ENCODE data around the gene MC1R.
"Not testable (repeated sequence)": the region's sequence is repeated elsewhere in the genome, so short reads cannot be mapped to it uniquely, and the experiment has no call there.

MC1R gene

DNA sequence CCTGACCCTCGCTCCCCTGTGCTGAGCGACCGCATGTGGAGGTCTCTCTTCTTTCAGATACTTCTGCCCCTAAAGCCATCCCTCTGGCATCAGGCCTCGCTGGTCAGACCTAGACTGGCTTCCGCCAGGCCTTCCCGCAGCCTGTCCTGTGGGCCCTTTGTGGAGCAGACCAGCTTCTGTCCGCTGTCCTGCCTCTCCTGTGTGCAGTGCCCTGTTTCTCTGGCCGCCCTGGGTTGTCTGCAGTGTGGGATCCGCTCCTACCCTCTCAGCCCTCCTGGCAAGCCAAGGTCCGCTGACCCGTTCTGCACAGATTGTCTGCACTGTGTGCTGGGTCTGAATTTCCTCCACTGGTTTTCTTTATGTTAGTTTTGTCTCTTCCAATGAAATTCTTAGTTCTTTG is 21.5 kb upstream of the MC1R start:
- DNase-seq = no peak

DNA sequence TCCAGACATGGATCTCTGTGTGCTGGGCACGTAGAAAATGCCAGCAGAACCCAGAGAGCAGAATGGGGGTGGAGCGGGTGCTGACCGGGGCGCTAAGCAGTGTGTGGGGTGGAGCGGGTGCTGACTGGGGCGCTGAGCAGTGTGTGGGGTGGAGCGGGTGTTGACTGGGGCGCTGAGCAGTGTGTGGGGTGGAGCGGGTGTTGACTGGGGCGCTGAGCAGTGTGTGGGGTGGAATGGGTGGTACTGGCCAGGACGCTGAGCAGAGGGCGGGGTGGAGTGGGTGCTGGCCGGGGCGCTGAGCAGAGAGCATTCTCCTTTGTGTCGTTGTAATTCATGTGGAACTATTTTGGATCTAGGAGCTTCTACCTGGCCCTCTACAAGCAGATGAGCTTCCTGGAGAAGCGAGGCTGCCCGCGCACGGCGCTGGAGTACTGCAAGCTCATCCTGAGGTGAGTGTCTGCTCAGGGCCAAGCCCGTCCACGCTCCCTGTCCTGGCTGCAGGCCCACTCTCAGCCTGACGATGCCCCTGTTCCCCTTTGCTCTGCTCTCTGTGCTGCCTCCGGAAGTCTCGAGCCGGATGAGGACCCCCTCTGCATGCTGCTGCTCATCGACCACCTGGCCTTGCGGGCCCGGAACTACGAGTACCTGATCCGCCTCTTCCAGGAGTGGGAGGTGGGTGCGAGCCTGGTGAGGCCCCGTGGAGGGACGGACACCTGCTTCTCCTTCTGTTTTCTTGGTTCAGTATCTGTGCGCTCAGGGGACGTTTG is 20.3 kb upstream of the MC1R start:
- no peak for DNase-seq

DNA sequence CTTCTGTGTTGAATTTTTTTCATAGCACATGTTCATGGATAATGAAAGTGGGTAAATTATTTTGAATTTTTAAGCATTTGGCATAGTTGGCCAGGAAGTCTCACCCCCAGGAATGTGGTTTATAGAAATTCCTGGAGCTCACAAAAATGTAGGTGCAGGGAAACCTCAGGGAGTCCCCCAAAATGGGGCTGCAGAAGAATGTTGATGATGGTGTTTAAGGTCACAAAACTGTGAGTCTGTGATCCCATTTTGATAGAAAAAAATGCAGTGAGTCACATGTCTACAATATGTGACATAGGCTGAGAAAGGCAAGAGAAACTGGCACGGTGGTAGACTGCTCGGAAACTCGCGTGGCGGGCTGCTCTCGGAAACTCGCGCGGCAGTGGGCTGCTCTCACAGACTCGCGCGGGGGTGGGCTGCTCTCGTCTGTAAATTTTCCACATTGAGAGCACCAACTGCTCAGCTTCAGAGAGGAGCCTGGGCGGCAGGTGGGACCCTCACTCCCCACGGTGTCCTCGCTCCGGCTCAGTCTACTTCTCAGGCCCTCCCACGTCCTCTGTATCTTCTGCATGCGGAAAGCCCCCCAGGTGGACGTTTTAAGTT is 18.7 kb upstream of the MC1R start:
- DNase-seq = no peak

DNA sequence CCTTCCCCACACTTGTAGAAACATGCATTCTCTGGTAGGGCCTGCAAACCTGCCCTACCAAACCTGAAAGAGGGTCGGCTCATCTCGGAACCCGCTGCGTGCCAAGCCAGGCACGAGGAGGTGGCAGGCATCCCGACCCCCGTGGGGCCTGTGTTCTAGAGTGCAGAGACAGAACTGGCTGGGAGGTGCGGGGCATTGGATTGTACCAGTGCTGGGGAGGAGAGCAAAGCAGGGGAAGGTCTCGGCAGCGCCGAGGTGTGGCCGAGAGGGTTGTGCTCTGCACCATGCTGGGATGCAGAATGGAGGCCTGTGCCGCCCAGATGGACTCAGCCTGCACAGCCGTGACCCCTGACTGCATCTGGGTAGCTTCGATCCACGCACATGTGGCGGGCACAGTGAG is 17.8 kb upstream of the MC1R start:
- no peak for DNase-seq

DNA sequence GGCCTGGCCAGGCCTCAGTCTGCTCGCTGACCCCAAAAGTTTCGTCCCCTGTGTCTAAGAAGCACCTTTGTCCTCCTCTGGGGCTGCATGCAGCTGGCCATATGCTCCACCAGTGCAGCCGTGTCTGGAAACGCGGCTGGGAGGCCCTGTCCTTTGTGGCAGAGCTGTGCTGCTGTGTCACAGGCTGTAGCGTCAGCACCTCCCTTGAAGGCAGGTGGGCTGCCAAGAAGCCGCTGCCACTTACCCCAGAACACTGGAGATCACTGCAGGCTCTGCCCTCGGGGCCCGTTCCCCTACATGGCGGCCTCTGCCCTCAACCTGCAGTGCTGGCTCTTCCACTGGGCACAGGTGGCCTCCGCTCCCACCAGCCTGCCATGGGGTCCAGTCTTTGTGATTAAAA is 15.7 kb upstream of the MC1R start:
- DNase-seq = no peak

DNA sequence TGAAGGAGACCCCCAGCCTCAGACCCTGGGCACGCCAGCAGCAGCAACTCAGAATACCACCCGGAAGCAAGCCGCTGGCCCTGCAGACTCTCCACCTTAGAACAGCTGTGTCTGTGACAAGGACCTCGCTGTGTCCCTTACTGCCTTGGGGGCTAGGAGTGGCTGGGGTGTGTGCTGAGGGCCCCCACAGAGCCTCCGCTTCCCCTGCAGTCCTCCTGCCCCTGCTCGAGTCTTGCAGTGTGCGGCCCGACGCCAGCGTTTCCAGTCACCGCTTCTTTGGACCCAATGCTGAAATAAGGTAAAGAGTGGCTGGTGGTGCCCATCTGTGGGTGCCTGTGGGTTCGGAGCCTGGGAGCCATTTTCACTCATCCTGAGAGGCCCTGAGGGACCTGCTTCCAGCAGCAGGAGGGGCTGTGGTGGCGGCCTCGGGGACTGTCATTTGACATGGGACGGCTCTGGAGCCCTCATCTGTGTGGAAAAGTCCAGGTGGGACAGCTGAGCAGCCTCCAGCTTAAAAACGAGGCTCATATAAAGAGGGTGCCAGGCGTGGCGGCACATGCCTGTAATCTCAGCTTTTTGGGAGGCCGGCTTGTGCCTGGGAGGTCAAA is 14.7 kb upstream of the MC1R start:
- no peak for DNase-seq

DNA sequence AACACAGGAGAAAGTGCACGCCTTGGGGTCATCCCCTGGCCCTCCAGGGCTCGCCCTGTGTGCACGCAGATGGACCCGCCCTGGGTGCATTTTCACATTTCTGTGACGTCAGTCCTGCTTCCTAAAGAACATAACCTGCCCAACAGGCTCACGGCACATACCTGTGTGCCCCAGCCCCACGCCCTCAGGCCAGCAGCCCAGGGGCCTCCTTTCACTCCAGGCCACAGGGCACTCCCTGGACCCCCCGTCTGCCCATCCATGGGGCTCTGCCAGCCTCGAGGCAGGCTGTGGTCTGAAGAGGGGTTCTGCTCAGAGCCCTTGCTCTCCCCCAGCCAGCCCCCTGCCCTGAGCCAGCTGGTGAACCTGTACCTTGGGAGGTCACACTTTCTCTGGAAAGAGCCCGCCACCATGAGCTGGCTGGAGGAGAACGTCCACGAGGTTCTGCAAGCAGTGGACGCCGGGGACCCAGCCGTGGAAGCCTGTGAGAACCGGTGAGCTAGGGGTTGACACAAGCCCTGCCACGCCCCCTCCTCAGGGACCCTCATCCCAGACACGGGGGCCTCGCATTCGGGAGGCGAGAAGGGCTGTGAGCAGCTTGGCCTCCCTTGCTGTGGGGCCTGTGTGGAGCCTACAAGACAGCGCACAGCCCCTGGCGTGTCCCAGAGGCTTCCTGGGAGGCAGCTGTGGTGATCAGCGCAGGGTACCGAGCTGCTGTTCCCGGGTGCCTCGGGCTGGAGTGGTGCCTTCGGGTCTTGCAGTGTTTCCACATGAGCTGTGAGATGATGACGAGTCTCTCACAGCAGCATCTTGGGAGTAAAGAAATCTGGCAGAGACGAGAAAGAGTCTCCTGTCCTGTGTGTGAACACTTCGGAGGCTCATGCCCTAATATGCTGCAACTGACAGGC is 13.8 kb upstream of the MC1R start:
- DNase-seq = no peak

DNA sequence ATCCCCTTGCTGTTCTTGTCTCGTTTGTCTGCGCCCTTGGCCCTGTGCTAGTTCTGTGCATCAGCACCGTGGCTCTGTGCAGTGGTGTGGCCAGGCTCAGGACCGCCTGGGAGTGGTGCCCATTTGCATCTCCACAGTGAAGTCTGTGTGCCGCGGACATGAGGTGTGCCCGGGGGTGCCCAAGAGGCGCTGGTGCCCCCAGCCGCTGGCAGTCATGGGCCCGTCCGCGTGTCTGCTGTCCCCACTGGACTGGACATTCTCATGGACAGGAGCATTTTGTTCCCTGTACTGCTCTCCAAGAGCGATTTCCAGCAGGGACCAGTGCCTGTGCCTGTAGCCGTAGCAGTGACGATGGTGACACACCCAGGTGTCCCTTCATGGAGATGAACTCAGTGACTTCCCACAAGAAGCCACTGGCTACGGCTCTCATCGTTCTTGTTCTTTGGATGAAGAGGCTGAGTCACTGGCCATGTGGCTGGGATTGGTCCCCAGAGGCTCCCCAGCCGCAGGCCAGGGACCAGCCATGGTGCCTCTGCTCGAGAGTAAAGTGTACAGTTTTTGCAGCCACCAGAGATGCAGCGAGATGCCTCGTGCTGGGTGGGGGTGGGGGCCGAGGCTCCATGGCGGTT is 13.0 kb upstream of the MC1R start:
- DNase-seq = no peak

DNA sequence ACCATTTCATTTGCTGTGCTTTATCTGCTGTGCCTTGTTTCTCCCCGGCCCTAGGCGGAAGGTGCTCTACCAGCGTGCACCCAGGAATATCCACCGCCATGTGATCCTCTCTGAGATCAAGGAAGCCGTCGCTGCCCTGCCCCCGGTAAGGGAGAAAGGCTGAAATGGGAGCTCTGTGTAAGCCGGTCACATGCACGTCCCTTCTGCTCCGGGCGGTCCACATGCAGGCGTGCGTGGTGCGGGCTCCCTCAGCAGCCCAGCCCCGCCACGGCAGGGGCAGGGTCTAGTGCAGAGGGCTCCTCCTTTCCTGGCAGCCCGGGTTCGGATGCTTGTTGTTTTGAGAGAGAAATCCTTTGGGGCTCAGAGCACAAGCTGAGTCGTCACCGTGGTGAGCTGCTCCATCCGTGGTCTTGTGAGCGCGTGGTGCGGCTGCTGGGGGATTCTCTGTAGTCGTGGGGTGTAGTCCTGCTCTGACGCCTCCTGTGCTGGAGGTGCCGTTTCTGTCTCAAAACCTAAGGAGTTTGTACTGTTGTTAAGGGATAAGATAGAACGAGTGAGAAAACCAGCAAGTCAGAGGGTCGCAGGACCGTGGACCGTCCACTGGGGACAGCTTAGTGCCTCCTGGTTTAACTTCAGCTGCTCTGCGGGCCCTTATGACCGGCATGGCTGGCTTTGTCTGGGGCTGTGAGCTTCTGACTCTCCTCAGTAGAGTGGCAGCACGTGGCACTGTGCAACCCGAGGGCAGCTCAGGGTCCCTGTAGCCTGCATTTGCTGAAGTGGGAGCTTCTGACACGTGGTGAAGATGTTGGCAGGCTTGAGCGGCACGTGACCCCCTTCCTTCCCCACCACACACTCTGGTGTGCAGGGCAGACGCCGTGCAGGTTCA is 12.3 kb upstream of the MC1R start:
- no peak for DNase-seq

DNA sequence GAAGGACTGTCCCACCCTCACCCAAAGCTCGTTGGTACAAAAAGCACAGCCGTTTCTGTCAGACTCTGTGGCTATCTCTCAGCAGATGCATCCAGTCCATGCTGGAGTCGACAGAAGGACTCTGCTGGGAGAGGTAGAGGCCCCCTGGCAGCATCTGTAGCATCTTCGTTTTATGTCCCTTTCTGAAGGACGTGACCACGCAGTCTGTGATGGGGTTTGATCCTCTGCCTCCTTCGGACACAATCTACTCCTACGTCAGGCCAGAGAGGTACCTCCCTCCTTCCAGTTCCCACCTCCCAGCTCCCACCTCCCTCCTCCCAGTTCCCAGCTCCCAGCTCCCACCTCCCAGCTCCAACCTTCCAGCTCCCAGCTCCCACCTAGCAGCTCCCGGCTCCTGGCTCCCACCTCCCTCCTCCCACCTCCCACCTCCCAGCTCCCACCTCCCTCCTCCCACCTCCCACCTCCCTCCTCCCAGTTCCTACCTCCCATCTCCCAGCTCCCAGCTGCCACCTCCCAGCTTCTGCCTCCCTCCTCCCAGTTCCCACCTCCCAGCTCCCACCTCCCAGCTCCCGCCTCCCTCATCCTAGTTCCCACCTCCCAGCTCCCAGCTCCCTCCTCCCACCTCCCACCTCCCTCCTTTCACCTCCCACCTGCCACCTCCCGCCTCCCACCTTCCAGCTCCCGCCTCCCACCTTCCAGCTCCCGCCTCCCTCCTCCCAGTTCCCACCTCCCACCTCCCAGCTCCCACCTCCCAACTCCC is 11.4 kb upstream of the MC1R start:
- DNase-seq = no peak

DNA sequence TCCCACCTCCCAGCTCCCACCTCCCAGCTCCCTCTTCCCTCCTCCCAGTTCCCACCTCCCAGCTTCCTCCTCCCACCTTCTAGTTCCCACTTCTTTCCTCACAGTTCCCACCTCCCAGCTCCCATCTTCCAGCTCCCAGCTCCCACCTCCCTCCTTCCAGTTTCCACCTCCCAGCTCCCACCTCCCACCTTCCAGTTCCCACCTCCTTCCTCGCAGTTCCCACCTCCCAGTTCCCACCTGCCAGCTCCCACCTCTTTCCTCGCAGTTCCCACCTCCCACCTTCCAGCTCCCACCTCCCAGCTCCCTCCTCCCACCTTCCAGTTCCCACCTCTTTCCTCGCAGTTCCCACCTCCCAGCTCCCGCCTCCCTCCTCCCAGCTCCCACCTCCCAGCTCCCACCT is 10.4 kb upstream of the MC1R start:
- no peak for DNase-seq

DNA sequence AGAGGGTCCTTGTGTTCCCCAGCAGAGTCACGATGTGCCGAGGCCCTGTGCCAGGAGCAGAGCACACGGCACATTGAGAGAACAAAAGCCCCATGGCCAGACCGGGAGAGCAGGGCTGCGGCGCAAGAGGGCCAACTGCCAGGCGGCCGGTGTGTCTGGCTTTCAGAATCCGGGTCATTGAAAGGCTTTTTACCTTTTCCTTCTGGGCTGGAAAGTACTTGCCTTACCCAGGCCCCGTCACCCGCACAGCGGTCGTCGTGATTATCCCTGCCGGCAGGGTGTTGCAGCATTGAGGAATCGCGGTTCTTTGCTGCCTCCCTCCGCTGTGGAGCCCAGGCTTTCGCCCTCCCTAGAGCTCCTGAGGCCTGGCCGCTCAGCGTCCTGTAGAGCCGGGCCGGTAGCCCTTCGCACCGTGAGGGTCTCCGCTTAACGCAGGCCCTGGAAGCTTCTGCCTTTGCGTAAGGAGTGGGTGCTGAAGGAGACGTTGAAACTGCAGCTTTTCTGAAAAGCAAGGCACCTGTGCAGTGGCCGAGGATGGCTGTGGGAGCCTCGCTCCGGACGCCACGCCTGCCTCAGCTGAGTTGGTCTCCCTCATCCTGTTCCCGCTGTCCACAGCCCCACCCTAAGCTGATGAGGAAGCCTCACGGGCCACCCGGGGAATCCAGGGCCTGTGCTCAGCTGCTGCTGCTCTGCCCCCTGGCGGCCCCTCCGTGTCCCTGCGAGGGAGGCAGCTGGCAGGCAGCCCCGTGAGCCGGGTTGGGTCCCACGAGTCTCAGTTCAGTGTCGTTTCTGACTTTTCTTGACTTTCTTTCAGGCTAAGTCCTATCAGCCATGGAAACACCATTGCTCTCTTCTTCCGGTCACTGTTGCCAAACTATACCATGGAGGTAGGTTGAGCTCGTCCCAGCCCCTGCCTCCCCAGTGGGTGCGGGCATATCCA is 8.6 kb upstream of the MC1R start:
- DNase-seq = peak; percentile 70

DNA sequence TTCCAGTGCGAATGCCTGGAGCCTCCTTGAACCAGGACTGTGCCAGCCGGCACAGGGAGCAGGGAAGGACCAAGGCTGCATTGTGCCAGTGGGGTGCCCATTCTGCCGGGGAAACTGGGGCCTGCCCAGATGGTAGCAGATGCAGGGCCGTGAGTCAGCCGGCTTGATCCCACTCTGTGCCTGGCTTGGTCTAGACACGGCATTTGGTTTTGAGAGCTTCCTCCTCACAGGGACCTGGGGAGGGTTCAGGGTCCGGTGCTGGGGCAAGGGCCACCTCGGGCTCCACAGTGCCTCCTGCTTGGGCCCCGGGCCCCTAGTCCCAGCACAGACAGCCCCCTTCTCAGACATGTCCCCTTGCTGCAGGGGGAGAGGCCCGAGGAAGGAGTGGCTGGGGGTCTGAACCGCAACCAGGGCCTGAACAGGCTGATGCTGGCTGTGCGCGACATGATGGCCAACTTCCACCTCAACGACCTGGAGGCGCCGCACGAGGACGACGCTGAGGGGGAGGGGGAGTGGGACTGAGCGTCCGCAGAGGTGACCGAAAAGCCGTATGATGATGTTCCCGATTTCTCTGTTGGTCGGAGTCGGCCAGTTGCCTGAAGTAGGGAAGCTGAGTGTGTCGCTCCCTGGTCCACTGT is 7.8 kb upstream of the MC1R start:
- DNase-seq = no peak

DNA sequence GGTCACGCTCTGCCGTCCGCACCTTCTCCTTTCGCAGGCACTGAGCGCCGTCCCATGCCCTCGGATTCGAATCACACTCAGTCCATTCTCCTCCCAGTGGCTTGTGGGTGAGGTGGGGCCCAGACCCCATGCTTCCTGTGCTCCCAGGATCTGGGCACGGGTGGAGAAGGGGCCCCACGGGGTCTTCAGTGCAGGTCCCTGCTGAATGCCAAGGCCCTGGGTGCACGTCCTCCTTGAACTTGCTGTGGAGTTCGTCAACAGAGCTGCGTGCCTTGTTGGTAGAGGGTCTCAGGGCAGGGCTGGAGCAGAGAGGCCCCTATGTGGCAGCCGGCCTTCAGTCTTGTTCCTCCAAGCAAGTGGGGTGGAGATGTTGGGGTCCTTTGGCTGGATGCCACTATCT is 7.3 kb upstream of the MC1R start:
- DNase-seq = no peak

DNA sequence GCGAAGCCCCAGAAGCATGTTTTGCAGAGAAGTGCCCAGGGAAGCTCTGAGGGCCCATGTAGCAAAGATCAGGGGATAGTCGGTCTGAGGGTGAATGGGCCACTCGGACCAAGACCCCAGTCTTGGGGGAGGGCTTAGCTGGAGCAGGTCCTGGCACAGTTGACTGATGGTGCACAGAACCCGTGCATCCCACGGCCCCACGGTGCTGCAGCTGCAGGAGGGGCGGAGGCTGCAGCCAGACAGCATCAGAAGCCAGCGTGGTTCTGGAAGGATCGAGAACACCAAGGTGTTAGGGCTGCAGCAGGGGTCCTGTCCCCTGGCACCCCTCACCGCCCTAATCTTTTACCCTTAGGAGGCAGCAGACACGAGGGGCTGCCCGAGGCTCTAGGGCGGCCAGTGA is 6.5 kb upstream of the MC1R start:
- no peak for DNase-seq

DNA sequence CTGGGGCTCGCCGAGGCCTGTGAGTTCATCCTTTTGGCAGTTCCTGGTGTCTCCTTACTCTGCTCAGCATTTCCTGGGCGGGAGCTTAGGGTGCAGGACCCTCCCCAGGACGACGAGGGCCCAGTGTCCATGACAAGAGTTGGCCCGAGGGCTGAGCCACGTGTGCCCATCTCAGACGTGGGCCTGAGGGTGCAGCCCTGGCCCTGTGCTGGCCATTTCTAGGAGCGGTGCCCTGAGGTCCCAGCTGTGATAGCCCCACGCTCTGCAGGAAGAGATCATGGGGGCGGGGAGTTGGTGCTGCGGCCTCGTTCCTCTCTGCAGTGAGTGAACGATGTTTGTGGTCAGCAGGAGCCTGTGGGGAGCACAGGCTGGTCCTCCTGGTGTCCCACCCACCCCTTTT is 6.0 kb upstream of the MC1R start:
- no peak for DNase-seq

DNA sequence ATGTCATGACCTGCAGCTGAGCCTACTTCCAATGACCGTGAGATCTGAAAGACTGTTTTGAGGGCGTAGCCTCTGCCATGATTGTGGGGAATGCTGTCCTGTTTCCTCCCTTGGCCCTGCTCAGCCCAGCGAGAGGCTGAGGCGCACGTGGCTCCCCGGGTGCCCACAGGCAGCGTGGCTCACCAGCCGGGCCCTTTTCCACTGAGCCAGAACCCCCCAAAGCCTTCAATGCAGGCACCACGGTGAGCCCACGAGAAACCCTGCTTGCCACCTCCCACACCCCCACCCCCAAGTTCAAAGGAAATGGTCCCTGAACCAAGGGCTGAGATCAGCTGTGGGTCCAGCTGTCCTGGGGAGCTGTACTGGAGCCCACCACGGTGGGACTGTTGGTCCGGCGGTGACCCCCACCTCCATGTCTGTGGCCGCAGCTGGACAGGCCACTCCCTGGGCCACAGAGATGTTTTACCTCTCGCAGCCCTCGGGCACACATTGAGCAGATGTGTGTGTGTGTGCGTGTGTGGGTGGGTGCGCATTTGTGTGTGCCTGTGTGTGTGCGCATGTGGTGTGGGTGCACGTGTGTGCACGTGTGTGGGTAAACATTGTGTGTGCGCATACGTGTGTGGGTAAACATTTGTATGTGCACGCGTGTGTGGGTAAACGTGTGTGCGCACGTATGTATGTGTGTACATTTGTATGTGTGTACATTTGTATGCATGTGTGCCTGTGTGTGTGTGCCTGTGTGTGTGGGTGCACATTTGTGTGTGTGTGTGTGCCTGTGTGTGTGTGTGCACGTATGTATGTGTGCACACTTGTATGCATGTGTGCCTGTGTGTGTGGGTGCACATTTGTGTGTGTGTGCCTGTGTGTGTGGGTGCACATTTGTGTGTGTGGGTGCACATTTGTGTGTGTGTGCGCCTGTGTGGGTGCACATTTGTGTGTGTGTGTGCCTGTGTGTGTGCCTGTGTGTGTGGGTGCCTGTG is 5.0 kb upstream of the MC1R start:
- no peak for DNase-seq

DNA sequence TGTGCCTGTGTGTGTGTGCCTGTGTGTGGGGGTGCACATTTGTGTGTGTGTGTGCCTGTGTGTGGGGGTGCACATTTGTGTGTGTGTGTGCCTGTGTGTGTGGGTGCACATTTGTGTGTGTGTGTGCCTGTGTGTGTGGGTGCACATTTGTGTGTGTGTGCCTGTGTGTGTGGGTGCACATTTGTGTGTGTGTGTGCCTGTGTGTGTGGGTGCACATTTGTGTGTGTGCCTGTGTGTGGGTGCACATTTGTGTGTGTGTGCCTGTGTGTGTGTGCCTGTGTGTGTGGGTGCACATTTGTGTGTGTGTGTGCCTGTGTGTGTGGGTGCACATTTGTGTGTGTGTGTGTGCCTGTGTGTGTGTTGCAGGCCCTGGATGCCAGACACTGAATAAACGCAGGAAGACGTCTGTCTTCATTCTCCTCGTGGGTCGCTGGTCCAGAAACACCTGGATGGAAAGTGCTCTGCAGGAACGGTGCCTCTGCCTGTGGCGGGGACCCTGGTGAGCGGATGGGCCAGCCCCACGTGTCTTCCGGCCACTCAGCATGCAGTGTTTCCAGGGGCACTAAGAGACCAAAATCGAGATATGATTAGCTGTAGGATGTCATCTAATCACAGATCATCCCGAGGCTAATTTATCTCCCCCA is 3.9 kb upstream of the MC1R start:
- not testable (repeated sequence) for DNase-seq
